Mesendoderm (in vitro differentiated cells): ENCODE results near the gene FKBP15.

ENCODE experiments used
- DNase-seq: peaks from one replicate; pipeline ENCODE4 v3.0.0; 2013
- H2AK5ac ChIP-seq: 2 replicates; pipeline ENCODE4 v1.6.1; 2013; ENCODE audit warnings: low read length, inconsistent platforms
- H2BK120ac ChIP-seq: 2 replicates; pipeline ENCODE4 v1.6.1; 2013; ENCODE audit warnings: low read depth, mild to moderate bottlenecking, low read length, moderate library complexity, mixed read lengths
- H2BK15ac ChIP-seq: replicated peaks from 2 replicates; pipeline ENCODE4 v1.6.1; 2013; ENCODE audit warnings: low read depth, mild to moderate bottlenecking, moderate library complexity
- H2BK5ac ChIP-seq: 2 replicates; pipeline ENCODE4 v1.6.1; 2013; ENCODE audit warnings: low read length, inconsistent platforms
- H3K18ac ChIP-seq: 2 replicates; pipeline ENCODE4 v1.6.1; 2013; ENCODE audit warnings: mild to moderate bottlenecking, low read length, mixed read lengths
- H3K23ac ChIP-seq: one replicate; pipeline ENCODE4 v1.6.1; 2013; ENCODE audit warnings: low read length
- H3K27ac ChIP-seq: 2 replicates; pipeline ENCODE4 v1.5.1; 2013; ENCODE audit warnings: low read depth, mild to moderate bottlenecking, inconsistent platforms, low read length, moderate library complexity
- H3K27me3 ChIP-seq: 2 replicates; pipeline ENCODE4 v1.6.1; 2013; ENCODE audit warnings: low read length, control low read depth, mild to moderate bottlenecking, inconsistent platforms; ENCODE audit not compliant: insufficient read depth, poor library complexity
- H3K36me3 ChIP-seq: 2 replicates; pipeline ENCODE4 v1.6.1; 2013; ENCODE audit warnings: low read length, inconsistent platforms; ENCODE audit not compliant: control insufficient read depth, insufficient read depth
- H3K4ac ChIP-seq: one replicate; pipeline ENCODE4 v1.6.1; 2013; ENCODE audit warnings: low read depth, mild to moderate bottlenecking, low read length, moderate library complexity
- H3K4me1 ChIP-seq: 2 replicates; pipeline ENCODE4 v1.6.1; 2013; ENCODE audit warnings: low read depth, low read length, inconsistent platforms; ENCODE audit not compliant: control insufficient read depth
- H3K4me2 ChIP-seq: 2 replicates; pipeline ENCODE4 v1.6.1; 2013; ENCODE audit warnings: low read length
- H3K4me3 ChIP-seq: 2 replicates; pipeline ENCODE4 v1.5.1; 2013; ENCODE audit warnings: mild to moderate bottlenecking, low read length
- H3K56ac ChIP-seq: one replicate; pipeline ENCODE4 v1.6.1; 2013; ENCODE audit warnings: low read length
- H3K79me1 ChIP-seq: 2 replicates; pipeline ENCODE4 v1.6.1; 2013; ENCODE audit warnings: low read length, inconsistent platforms
- H3K79me2 ChIP-seq: 2 replicates; pipeline ENCODE4 v1.6.1; 2013; ENCODE audit warnings: mild to moderate bottlenecking, low read length; ENCODE audit not compliant: control insufficient read depth, insufficient read depth
- H3K9ac ChIP-seq: 2 replicates; pipeline ENCODE4 v1.6.1; 2013; ENCODE audit warnings: low read length, inconsistent platforms
- H4K5ac ChIP-seq: one replicate; pipeline ENCODE4 v1.6.1; 2013; ENCODE audit warnings: low read length
- H4K8ac ChIP-seq: one replicate; pipeline ENCODE4 v1.6.1; 2013; ENCODE audit warnings: low read depth, mild to moderate bottlenecking, control low read depth, low read length, moderate library complexity
- WGBS: extraction: QIAGEN DNeasy Blood & Tissue Kit; methylation state at CpG from one replicate; pipeline ENCODE4 v1.1.7; 2013; ENCODE audit warnings: low lambda C conversion rate, missing lambda C conversion rate; ENCODE audit not compliant: insufficient coverage; ENCODE audit errors: extremely low coverage; 5-methylcytosine and 5-hydroxymethylcytosine counted together

Gene FKBP15

GRCh38 chr9:113155911-113156588 is 65.0 kb downstream of the FKBP15 start:
- Histone ChIP-seq H4K5ac (peak overlapping the region; percentile 71), H4K8ac (no peak overlapping the region), H3K18ac (no peak overlapping the region), H3K23ac (no peak overlapping the region), H2AK5ac (no peak overlapping the region), H3K4ac (no peak overlapping the region), H3K4me2 (no peak overlapping the region), H2BK5ac (no peak overlapping the region), H3K27me3 (peaks cover 2% of the 10 kb centered on the region), H3K4me3 (no peak overlapping the region), H3K4me1 (peaks cover 10% of the 10 kb centered on the region), H2BK15ac (no peak overlapping the region), H3K9ac (peak overlapping the region; percentile 34), H2BK120ac (no peak overlapping the region), H3K27ac (no peak overlapping the region), H3K79me1 (no peaks in the 10 kb centered on the region), H3K79me2 (no peaks in the 10 kb centered on the region), H3K36me3 (no peaks in the 10 kb centered on the region), H3K56ac (peak overlapping the region; percentile 74)
- no peak for DNase-seq
- WGBS: no CpG with 5 or more reads among the region's 7 CpGs

- H4K5ac ChIP-seq: no peak overlapping the region
- peaks cover 8% of the 10 kb centered on the region for H3K4me1 ChIP-seq
- H3K23ac ChIP-seq: no peak overlapping the region
- H2BK5ac ChIP-seq: no peak overlapping the region
- no peak for DNase-seq
- no peak overlapping the region for H3K4me2 ChIP-seq
- no peaks in the 10 kb centered on the region for H3K36me3 ChIP-seq
- H3K27me3 ChIP-seq: peaks cover 2% of the 10 kb centered on the region
- H3K56ac ChIP-seq: no peak overlapping the region
- no peak overlapping the region for H2AK5ac ChIP-seq
- H3K9ac ChIP-seq: no peak overlapping the region
- H3K4ac ChIP-seq: no peak overlapping the region
- no peak overlapping the region for H4K8ac ChIP-seq
- no CpG with 5 or more reads among the region's 2 CpGs for WGBS
- H2BK120ac ChIP-seq: no peak overlapping the region
- no peak overlapping the region for H3K4me3 ChIP-seq
- no peak overlapping the region for H2BK15ac ChIP-seq
- H3K18ac ChIP-seq: no peak overlapping the region
- H3K79me2 ChIP-seq: no peaks in the 10 kb centered on the region
- no peaks in the 10 kb centered on the region for H3K79me1 ChIP-seq
- no peak overlapping the region for H3K27ac ChIP-seq
Observed at GRCh38 chr9:113154946-113155345, 66.1 kb downstream of the FKBP15 start.

GRCh38 chr9:113154471-113154870 is 66.6 kb downstream of the FKBP15 start:
- H3K27ac ChIP-seq: no peak overlapping the region
- no peak overlapping the region for H2BK5ac ChIP-seq
- no peak overlapping the region for H3K9ac ChIP-seq
- H3K4me1 ChIP-seq: peaks cover 8% of the 10 kb centered on the region
- H3K56ac ChIP-seq: no peak overlapping the region
- H2AK5ac ChIP-seq: no peak overlapping the region
- peaks cover 2% of the 10 kb centered on the region for H3K27me3 ChIP-seq
- no peaks in the 10 kb centered on the region for H3K79me1 ChIP-seq
- no CpG with 5 or more reads among the region's 6 CpGs for WGBS
- no peak overlapping the region for H3K4me3 ChIP-seq
- no peak overlapping the region for H2BK120ac ChIP-seq
- H3K4me2 ChIP-seq: no peak overlapping the region
- H3K4ac ChIP-seq: no peak overlapping the region
- no peak for DNase-seq
- no peak overlapping the region for H3K23ac ChIP-seq
- H3K36me3 ChIP-seq: no peaks in the 10 kb centered on the region
- H4K5ac ChIP-seq: no peak overlapping the region
- no peak overlapping the region for H4K8ac ChIP-seq
- no peak overlapping the region for H2BK15ac ChIP-seq
- no peaks in the 10 kb centered on the region for H3K79me2 ChIP-seq
- H3K18ac ChIP-seq: no peak overlapping the region

- Histone ChIP-seq H3K56ac (no peak overlapping the region), H3K79me2 (no peaks in the 10 kb centered on the region), H2BK120ac (no peak overlapping the region), H3K9ac (no peak overlapping the region), H2BK5ac (no peak overlapping the region), H3K4me3 (no peak overlapping the region), H3K27me3 (peaks cover 2% of the 10 kb centered on the region), H3K23ac (no peak overlapping the region), H2AK5ac (no peak overlapping the region), H3K4me1 (peaks cover 8% of the 10 kb centered on the region), H4K8ac (no peak overlapping the region), H3K27ac (no peak overlapping the region), H3K4me2 (no peak overlapping the region), H3K18ac (no peak overlapping the region), H3K36me3 (no peaks in the 10 kb centered on the region), H2BK15ac (no peak overlapping the region), H4K5ac (no peak overlapping the region), H3K4ac (no peak overlapping the region), H3K79me1 (no peaks in the 10 kb centered on the region)
- DNase-seq: no peak
- no CpG with 5 or more reads among the region's 6 CpGs for WGBS
Observed at GRCh38 chr9:113153599-113153998, 67.5 kb downstream of the FKBP15 start.

GRCh38 chr9:113152699-113153098 is 68.4 kb downstream of the FKBP15 start:
- no peaks in the 10 kb centered on the region for H3K36me3 ChIP-seq
- DNase-seq: peak; percentile 27
- no peak overlapping the region for H2AK5ac ChIP-seq
- H2BK120ac ChIP-seq: no peak overlapping the region
- peaks cover 8% of the 10 kb centered on the region for H3K4me1 ChIP-seq
- no peak overlapping the region for H2BK15ac ChIP-seq
- no peak overlapping the region for H3K9ac ChIP-seq
- H3K4me3 ChIP-seq: no peak overlapping the region
- H3K56ac ChIP-seq: no peak overlapping the region
- H4K8ac ChIP-seq: no peak overlapping the region
- H3K79me2 ChIP-seq: no peaks in the 10 kb centered on the region
- no peak overlapping the region for H3K4me2 ChIP-seq
- peaks cover 2% of the 10 kb centered on the region for H3K27me3 ChIP-seq
- H4K5ac ChIP-seq: no peak overlapping the region
- H3K27ac ChIP-seq: no peak overlapping the region
- no peak overlapping the region for H3K18ac ChIP-seq
- no peaks in the 10 kb centered on the region for H3K79me1 ChIP-seq
- WGBS: no CpG with 5 or more reads among the region's 3 CpGs
- no peak overlapping the region for H2BK5ac ChIP-seq
- H3K23ac ChIP-seq: no peak overlapping the region
- no peak overlapping the region for H3K4ac ChIP-seq
